Body of pancreas (tissue), 4 donors: ENCODE data around the gene TPD52L1. TPM values are rescaled to one million over a fixed set of nuclear protein-coding genes. Genes with fewer than 3 reads are reported as not detected.

Source experiments
- ATAC-seq: fragments of 150-250 bp; one replicate; pipeline ENCODE4 v1.9.1; 2016
- DNase-seq, 4 donors: peaks; one replicate each; pipeline ENCODE4 v3.0.0-alpha.2; 2019
- H3K27ac ChIP-seq, 4 donors: fragments of 200-600 bp; sonication (generic); 1 replicate in 3 of 4; 2 replicates in 1 of 4; pipeline versions ENCODE4 v1.5.1 to v1.6.1; 2016 to 2019; ENCODE audit warnings: mild to moderate bottlenecking in 1 of 4, mixed read lengths in 1 of 4, moderate library complexity in 1 of 4
- H3K27me3 ChIP-seq, 2 donors: fragments of 200-600 bp; sonication (generic); one replicate each; pipeline ENCODE4 v1.6.0; 2016; ENCODE audit warnings: mild to moderate bottlenecking in 1 of 2
- H3K36me3 ChIP-seq, 2 donors: fragments of 200-600 bp; sonication (generic); replicated peaks in 1 of 2; 2 replicates each; pipeline ENCODE4 v1.5.1; 2016; ENCODE audit warnings: low read depth in 2 of 2; ENCODE audit not compliant: insufficient read depth in 1 of 2
- H3K4me1 ChIP-seq: fragments of 200-600 bp; sonication (generic); one replicate; pipeline ENCODE4 v1.6.0; 2016
- H3K4me3 ChIP-seq, 2 donors: fragments of 200-600 bp; sonication (generic); 1 replicate in 1 of 2; 2 replicates in 1 of 2; pipeline ENCODE4 v1.5.1; 2016 to 2019
- H3K9me3 ChIP-seq, 3 donors: fragments of 200-600 bp; sonication (generic); 1 replicate in 2 of 3; 2 replicates in 1 of 3; pipeline ENCODE4 v1.5.1; 2016
- POLR2A ChIP-seq, 3 donors: fragments of 450-650 bp; IDR thresholded peaks; one replicate each; pipeline ENCODE4 v1.6.1; 2016; ENCODE audit warnings: antibody characterized with exemption in 3 of 3, mild to moderate bottlenecking in 2 of 3
- WGBS, 2 donors: methylation state at CpG; one replicate each; pipeline ENCODE4 v1.1.5; 2017; 5-methylcytosine and 5-hydroxymethylcytosine counted together
- intact Hi-C: fragments of 100-400 bp; cut with DNase I; formaldehyde crosslinking; loops from one replicate; pipeline ENCODE4 v1.15.1; 2023
- total RNA-seq, 2 donors: library from RNA; depleted of rRNA; stranded (reverse); fragments of >200 nt; gene quantifications; one replicate each; pipeline ENCODE4 v1.1.0, GENCODE V29; 2016
- TF ChIP-seq, protein P1 (sequence below), 7 experiments: fragments of 450-650 bp in 4 of 7; fragments of 200-600 bp in 3 of 7; sonication (generic) in 3 of 7; IDR thresholded peaks; one replicate each; pipeline ENCODE4 v1.5.1; 2016 to 2019; ENCODE audit warnings: antibody characterized with exemption in 7 of 7

TPD52L1 gene
- total RNA-seq, 2 donors from 2014 or later, result 33.3 to 101 TPM

DNA sequence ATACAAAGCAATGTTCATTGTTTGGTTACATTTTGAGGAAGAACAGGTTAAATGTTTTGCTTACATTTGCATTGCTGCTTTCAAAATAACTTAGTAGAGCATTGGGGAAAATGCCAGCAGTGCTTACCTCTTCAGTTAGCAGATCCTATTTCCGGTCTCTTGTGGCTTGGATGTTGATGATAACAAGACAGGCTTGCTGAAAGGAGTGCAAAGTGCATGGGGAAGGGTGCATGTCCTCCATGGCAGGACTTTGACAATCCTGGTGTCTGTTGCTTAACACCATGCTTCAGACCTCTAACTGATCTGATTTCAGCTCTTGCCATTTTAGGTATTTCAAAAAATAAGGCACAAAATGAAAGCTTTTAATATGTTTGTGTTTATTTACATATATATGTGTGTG, 21.1 kb downstream of the TPD52L1 start:
- Histone ChIP-seq H3K36me3 (no peaks in the 10 kb centered on the region), H3K9me3 (no peaks in the 10 kb centered on the region), H3K27me3 (no peaks in the 10 kb centered on the region), H3K4me1 (peaks cover 9% of the 10 kb centered on the region), H3K4me3 (no peak overlapping the region), H3K27ac (no peak overlapping the region)
- intact Hi-C loops, result no loop called here
- no peak for DNase-seq
- WGBS, 2 donors, result 29 to 74% methylated on average over 1 of the region's 1 CpG
- TF ChIP-seq, protein P1, sequence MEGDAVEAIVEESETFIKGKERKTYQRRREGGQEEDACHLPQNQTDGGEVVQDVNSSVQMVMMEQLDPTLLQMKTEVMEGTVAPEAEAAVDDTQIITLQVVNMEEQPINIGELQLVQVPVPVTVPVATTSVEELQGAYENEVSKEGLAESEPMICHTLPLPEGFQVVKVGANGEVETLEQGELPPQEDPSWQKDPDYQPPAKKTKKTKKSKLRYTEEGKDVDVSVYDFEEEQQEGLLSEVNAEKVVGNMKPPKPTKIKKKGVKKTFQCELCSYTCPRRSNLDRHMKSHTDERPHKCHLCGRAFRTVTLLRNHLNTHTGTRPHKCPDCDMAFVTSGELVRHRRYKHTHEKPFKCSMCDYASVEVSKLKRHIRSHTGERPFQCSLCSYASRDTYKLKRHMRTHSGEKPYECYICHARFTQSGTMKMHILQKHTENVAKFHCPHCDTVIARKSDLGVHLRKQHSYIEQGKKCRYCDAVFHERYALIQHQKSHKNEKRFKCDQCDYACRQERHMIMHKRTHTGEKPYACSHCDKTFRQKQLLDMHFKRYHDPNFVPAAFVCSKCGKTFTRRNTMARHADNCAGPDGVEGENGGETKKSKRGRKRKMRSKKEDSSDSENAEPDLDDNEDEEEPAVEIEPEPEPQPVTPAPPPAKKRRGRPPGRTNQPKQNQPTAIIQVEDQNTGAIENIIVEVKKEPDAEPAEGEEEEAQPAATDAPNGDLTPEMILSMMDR (IDR thresholded peaks at IDR 0.05), result no peak
- TF ChIP-seq POLR2A (IDR thresholded peaks at IDR 0.05), result no peak
- ATAC-seq, result no peak

DNA sequence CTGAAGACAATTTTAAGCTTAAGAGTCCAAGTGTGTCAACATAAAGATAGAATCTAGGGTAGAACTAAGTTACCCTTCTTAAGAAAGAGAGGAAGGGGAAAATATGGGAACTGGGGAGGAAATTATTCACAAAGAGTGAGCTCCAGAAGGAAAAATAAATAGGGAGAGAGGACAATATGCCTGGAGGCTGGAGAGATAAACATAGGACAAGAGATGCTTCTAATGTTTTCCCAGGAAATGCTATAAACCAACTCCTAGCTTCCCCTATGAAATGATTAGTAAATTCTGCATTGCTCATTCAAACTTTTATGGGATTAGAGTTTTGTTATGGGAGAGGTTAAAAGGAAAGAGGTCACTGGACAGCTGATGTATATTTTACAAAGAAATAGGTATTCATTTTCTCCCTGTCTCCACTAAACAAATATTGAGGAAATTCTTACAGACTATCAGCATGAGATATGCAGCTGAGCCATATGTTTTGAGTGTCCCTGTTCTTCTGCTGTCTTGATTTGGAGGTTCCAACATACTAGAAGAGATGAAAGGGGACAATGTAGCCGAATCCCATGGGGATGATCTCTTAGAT, 22.0 kb downstream of the TPD52L1 start:
- TF ChIP-seq, protein P1 (IDR thresholded peaks at IDR 0.05), result no peak
- TF ChIP-seq POLR2A (IDR thresholded peaks at IDR 0.05), result no peak
- no peak for DNase-seq
- Histone ChIP-seq H3K36me3 (no peaks in the 10 kb centered on the region), H3K4me3 (no peak overlapping the region), H3K27ac (no peak overlapping the region), H3K27me3 (no peaks in the 10 kb centered on the region), H3K4me1 (no peaks in the 10 kb centered on the region), H3K9me3 (no peaks in the 10 kb centered on the region)
- ATAC-seq, result no peak
- intact Hi-C loops, result no loop called here
- WGBS, 2 donors, result 84 to 95% methylated on average over 1 of the region's 1 CpG

DNA sequence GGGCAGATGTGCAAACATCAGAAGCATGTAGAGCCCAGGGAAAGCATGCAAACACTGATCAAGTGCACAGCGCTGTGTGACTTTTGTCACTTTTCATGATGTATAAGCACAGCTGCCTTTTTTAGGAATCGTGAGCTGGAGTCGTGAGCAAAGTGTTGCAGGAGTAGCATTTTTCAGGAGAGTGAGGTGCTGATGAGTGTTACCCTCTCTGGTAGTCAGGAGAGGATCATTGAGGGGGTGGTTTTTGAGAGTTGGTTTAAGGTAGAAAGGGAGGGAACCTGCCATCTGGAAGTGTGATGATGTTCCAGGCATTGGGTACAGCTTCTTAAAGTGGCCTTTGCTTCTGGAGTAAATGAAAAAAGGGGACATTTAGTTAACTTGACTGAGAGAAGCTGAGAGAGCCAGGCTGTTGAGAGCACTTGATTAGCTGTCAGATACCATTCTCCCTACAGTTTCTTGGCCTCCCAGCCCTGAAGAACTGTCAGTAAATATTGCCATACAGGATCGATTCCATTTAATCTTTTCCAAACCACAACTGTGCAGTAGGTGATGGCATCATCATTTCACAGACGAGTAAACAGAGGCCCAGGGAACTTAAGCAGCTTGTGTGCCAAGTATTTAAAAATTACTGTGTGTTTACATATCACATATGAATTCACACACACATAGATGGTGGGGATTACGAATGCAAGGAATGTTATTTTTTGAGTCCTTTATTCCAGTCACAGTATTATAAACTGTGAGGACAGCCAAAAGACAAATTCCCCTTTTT, 28.9 kb downstream of the TPD52L1 start:
- Histone ChIP-seq H3K27ac (peak overlapping the region in 2 of 4 donors; percentile 12 to 40), H3K36me3 (no peaks in the 10 kb centered on the region), H3K4me1 (peaks cover 17% of the 10 kb centered on the region), H3K27me3 (no peaks in the 10 kb centered on the region), H3K4me3 (no peak overlapping the region), H3K9me3 (no peaks in the 10 kb centered on the region)
- ATAC-seq, result peak; percentile 79
- peak in 2 of 4 donors; percentile 17 to 32 for DNase-seq
- no peak for TF ChIP-seq POLR2A (IDR thresholded peaks at IDR 0.05)
- TF ChIP-seq, protein P1 (IDR thresholded peaks at IDR 0.05), result no peak
- intact Hi-C loops, result no loop called here
- 46 to 49% methylated on average over 6 of the region's 6 CpGs for WGBS, 2 donors

DNA sequence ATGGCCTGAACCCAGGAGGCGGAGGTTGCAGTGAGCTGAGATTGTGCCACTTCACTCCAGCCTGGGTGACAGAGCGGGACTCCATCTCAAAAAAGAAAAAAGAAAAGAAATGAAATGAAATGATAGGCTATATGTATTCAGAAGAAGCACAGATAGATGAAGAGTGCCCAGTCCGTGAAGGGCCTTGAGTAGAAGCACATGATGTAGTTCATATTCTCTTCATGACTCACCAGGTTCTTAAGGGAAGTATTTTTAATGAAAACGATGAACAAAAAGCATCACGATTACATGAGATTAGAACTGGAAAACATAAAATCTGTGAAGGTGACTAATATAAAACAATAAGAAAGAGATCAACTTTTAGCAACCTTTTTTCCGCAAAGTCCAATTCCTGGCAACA, 29.8 kb downstream of the TPD52L1 start:
- H3K9me3 ChIP-seq, result no peaks in the 10 kb centered on the region
- ATAC-seq (no peak), DNase-seq (no peak)
- intact Hi-C loops, result no loop called here
- no peak for TF ChIP-seq POLR2A (IDR thresholded peaks at IDR 0.05)
- TF ChIP-seq, protein P1 (IDR thresholded peaks at IDR 0.05), result no peak
- H3K27me3 ChIP-seq, result no peaks in the 10 kb centered on the region
- H3K4me3 ChIP-seq, result no peak overlapping the region
- H3K4me1 ChIP-seq, result peaks cover 17% of the 10 kb centered on the region
- no peak overlapping the region for H3K27ac ChIP-seq
- no peaks in the 10 kb centered on the region for H3K36me3 ChIP-seq
- WGBS, 2 donors, result 90 to 96% methylated on average over 6 of the region's 6 CpGs
